ENCODE results near the gene AGFG2.

Gene AGFG2

DNA sequence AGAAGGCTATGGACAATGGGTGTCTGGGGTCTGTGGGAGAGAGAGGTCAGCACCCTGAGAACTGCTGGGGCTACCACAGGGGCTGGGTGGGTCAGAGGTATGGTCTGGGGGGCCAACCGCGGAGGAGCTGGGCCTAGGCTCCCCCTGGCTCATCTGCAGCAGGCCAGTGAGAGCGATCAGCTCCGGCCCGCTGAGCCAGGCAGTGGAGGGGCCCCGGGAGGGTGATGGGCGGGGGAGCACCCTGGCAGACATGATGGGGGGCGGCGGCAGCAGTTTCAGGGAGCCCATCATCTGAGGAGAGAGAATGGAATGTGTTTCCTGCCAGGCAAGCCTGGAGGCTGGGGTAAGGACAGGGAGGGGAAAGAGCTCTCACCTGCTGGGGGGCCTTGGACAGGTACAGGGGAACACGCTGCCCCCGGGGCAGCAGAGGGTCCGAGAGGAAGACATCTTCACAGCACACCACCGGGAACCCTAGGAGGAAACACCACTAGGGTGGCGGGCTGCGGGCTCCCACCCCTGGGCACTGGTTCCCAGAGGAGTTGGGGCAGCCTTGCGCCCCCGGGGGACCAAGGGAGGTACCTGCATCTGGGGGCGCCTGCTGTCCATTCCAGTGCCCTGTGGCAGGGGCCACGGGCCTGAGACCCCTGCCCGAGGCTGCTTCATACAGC is 33.4 kb downstream of the AGFG2 start:
- DNase-seq (ENCODE audit: low read depth, low spot score): no peak

- no peak for DNase-seq (ENCODE audit: low read depth, low spot score)
Observed at GRCh38 chr7:100572949-100573675, 34.1 kb downstream of the AGFG2 start.

- no peak for DNase-seq (ENCODE audit: low read depth, low spot score)
Observed at GRCh38 chr7:100573691-100574361, 34.8 kb downstream of the AGFG2 start, which contains the start of gene SAP25. Gene SAP25, minus strand, starts transcription at chr7:100573900. Its CDS starts 158 bp downstream, at chr7:100573742.

DNA sequence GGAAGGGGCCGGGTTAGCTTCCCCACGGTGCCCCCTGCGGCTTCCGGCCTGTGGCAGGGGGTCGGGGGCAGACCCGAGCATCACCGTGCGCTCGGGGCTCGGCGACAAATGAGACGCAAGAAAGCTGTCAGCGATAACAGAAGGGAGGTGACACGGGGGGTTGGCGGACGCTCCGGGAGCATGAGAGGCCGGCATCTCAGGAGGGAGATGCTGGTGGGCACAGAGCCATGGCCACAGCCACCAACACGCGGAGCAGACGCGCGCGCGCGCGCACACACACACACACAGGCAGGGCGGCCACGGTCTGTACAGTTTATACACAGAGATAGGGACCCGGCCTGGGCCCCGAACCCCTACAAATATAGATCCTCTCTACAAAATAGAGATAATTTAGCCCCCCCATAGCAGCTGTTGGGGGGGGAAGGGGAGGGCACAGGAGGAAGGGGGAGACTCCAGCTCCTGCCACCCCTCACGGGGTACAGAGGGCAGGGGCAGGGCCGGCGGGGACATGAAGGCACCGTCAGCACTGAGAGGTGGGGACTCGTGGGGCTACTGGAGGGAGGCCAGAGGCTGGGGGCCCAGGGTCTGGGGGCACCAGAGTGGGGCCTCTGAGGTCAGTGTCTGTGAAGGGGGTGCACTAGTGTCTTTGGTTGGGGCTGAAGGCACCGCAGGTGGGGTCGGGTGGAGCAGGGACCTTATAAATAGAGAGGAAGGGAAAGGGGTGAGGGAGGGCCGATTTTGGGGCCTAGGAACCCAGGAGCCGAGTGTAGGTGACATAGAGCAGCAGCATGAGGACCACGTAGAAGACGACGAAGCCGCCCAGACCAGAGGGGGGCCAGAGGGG is 35.6 kb downstream of the AGFG2 start:
- no peak for DNase-seq (ENCODE audit: low read depth, low spot score)

DNA sequence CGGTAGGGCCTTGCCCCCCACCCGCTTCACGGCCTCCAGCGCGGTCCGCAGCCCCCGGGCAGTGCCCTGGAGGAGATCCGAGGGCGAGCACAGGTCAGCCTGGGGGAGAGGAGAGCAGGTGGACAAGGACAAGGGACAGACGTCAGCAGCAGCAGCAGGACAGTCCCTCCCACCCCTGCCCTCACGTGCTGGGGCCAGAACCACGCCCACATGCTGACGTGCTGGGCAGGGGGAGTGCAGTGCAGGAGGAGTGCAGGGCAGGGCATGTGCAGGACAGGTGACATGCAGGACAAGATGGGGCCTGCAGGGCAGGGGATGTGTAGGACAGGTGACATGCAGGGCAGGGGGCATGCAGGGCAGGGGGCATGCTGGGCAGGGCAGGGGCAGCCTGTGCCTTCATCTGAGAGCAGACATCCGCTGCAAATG is 36.2 kb downstream of the AGFG2 start:
- no peak for DNase-seq (ENCODE audit: low read depth, low spot score)

GRCh38 chr7:100575746-100576383 is 36.9 kb downstream of the AGFG2 start:
- DNase-seq (ENCODE audit: low read depth, low spot score): no peak

GRCh38 chr7:100576384-100576993 is 37.5 kb downstream of the AGFG2 start:
- DNase-seq (ENCODE audit: low read depth, low spot score): no peak

DNA sequence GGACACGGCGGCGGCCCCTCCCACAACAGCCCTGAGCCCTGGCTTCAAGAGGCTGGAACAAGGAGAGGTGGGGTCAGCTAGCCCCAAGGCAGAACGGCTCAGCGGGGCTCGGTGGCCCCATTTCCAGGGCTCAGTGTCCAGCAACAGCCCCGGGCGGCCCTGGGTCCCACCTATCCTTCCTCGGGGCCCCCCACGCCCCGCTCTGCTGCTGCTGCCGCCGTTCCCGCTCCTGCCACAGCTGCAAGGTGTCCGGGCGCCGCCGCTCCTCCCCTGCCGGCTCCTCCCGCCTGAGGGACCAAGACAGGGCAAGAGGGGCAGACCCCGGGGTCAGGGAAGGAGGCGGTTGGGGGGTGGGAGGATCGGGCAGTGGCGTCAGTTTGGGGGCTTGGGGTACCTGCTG is 38.1 kb downstream of the AGFG2 start:
- no peak for DNase-seq (ENCODE audit: low read depth, low spot score)

DNA sequence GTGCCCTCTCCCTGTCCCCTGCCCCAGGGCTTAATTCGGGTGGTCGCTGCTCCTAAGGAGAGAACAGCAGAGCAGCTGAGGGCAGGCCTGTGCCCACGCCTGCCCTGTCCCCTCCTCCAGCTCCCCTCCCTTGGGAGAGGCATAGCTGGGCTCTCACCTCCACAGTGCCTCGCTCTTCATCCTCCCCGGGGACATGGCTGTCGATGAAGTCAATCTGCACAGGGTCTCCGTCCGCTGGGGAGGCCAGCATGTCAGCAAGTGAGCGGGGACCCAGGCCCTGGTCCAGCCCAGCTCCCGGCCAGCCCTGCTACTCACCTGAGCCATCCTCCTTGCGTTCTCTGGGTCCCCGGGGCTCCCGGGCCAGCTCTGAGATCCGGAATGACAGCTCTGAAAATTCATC is 38.5 kb downstream of the AGFG2 start:
- DNase-seq (ENCODE audit: low read depth, low spot score): no peak

- no peak for DNase-seq (ENCODE audit: low read depth, low spot score)
Observed at GRCh38 chr7:100578246-100579183, 39.5 kb downstream of the AGFG2 start.

- no peak for DNase-seq (ENCODE audit: low read depth, low spot score)
Observed at GRCh38 chr7:100580466-100581283, 41.7 kb downstream of the AGFG2 start.

DNA sequence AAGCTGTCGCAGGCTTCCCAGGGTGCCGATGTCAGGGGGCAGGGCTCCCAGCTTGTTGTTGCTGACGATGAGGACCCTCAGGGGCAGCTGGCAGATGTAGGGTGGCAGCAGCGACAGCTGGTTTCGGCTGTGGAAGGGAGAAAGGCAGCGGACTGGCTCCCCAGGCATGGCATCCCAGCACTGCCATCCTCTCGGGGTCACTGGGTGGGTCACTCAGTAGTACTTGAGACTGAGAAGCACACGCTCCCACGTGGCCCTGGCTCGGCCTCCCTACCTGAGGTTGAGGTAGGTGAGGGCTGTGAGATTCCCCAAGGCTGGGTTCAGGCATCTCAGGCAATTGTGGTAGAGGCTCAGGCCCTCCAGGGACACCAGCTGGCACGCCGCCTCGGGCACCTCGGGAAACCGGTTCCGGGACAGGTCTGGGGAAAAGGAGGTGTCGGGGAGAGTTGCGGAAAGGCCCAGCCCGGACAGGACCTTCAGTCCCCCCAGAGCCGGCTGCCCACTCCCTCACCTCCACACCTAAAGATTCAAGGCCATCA is 43.1 kb downstream of the AGFG2 start:
- DNase-seq (ENCODE audit: low read depth, low spot score): no peak

- no peak for DNase-seq (ENCODE audit: low read depth, low spot score)
Observed at GRCh38 chr7:100582650-100583049, 43.6 kb downstream of the AGFG2 start.

GRCh38 chr7:100583132-100584053 is 44.4 kb downstream of the AGFG2 start:
- DNase-seq (ENCODE audit: low read depth, low spot score): no peak

DNA sequence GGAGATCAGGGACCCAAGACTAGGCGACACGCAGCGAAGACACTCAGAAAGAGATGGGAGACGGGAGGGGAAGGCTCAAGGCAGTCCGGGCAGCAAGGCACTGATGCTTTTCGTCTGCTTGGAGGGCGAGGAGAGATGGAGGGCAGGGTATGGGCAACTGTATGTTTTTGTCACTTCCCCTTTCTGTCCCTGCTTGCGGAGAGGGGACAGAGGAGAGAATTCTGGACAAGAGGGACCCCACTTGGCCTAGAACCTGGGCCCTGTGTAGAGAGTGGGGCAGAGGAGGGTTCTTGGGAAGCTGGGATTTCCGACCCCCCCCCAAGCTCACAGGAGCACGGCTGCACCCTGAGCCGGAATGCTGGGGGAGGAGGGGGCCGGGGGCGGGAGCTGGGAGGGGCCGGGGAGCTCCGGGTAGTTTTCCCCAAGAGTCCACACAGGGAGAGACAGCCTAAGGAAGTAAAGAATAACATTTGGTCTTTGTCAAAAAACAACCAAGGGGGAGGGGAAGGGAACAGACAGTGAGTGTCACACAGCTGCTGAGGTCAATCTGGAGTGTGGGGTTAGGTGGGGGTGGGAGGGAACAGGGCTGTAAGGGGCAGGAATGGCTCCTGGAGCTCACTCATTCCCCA is 45.2 kb downstream of the AGFG2 start:
- DNase-seq (ENCODE audit: low read depth, low spot score): no peak

- DNase-seq (ENCODE audit: low read depth, low spot score): no peak
Observed at GRCh38 chr7:100584683-100585510, 45.9 kb downstream of the AGFG2 start.

Data from activated CD4-positive, CD25-positive, alpha-beta regulatory T cell treated with anti-CD3 and anti-CD28 coated beads, Interleukin-2, amount 50 U/mL, for 16 hours (primary cell).